Measurements from ENCODE around the gene SMIM35.

- TF ChIP-seq POLR2A (IDR thresholded peaks at IDR 0.05; ENCODE audit: low read length) (no peak), GATA1 (IDR thresholded peaks at IDR 0.05; ENCODE audit: low read depth, low read length) (no peak)
These were observed 85.2 kb downstream of the SMIM35 start for GRCh38 chr11:118001494-118001971.

Measured in erythroblast (primary cell).